SW 1271 (cell line): ENCODE data around the gene CD22.

ENCODE experiments used
- DNase-seq, 2 experiments: peaks; one replicate each; lab custom pipeline; 2025; lab: John Stamatoyannopoulos, UW

The CD22 gene

DNA sequence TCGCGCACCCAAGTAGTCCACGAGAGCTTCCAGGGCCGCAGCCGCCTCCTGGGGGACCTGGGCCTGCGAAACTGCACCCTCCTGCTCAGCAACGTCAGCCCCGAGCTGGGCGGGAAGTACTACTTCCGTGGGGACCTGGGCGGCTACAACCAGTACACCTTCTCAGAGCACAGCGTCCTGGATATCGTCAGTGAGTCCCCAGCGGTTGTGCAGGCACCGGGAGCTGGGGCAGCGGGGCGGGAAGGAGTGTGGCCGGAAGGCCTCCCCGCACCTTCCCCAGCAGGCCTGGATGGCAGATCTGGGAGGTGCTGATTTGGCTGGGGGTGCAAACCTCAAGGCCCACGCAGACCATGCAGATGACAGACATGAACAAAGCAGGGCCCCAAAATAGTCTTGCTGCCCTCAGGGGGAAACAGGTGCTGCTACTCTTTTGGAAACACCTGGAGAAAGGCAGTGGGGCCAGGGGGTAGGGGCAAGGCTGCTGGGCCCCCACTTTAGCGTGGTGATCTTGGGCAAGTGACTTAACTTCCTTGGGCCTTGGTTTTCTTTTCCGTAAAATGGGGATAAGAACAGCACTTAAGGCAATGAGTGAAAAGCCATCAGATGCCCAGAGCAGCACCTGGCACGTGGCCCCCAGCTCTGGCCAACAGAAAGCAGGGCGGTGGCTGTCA lies 33.1 kb upstream of the CD22 start:
- no peak for DNase-seq

DNA sequence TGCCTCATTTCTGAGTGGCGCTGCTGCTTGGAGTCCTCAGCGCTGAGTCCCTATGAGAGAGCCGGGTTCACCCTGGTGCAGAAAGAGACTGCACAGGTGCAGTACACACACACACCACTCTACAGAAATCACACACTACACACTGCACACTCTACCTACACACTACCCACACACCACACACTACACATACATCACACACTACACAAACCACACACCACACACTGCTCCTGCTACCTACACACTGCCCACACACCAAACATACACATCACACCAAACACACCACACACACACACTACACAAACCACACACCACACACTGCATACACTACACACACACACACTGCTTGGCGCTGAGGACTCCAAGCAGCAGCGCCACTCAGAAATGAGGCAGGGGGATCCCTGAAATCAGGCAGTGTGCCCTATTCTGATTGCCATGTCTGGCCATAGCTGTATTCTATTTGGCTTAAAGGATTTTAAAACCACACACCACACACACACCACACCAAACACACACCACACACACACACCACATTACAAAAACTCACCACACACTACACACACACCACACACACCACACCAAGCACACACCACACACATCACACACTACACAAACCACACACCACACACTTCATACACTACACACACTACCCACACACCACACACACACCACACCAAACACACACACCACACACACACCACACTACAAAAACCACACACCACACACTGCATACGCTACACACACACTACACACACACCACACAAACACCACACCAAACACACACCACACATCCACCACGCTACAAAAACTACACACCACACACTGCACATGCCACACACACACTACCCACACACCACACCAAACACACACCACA lies 32.1 kb upstream of the CD22 start:
- DNase-seq = no peak

DNA sequence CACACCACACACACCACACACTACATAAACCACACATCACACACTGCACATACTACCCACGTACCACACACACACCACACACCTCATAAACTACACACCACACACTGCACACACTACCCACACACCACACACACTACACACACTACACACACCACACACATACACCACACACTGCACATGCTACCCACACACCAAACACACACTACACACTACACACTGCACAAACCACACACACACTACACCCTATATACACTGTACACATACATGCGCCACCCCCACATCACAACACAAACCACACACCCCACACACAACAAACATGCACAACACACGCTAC lies 31.5 kb upstream of the CD22 start:
- no peak for DNase-seq

DNA sequence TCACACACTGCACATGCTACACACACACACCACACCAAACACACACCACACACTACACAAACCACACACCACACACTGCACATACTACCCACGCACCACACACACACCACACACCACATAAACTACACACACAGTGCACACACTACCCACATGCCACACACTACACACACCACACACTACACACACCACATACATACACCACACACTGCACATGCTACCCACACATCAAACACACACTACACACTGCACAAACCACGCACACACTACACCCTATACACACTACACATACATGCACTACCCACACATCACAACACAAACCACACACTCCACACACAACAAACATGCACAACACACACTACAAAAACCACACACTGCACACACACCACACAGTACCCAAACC lies 31.1 kb upstream of the CD22 start:
- no peak for DNase-seq

DNA sequence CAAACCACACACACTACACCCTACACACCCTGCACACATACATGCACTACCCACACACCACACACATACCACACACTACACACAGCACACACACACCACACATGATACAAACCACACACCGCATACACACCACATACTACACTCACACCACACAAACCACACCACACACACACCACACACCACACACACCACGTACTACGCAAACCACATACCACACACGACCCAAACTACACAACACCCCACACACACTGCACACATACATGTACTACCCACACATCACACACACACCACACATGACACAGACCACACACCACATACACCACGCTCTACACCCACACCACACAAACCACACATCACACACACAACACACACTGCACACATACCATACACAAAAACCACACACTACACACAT lies 30.4 kb upstream of the CD22 start:
- DNase-seq = no peak

DNA sequence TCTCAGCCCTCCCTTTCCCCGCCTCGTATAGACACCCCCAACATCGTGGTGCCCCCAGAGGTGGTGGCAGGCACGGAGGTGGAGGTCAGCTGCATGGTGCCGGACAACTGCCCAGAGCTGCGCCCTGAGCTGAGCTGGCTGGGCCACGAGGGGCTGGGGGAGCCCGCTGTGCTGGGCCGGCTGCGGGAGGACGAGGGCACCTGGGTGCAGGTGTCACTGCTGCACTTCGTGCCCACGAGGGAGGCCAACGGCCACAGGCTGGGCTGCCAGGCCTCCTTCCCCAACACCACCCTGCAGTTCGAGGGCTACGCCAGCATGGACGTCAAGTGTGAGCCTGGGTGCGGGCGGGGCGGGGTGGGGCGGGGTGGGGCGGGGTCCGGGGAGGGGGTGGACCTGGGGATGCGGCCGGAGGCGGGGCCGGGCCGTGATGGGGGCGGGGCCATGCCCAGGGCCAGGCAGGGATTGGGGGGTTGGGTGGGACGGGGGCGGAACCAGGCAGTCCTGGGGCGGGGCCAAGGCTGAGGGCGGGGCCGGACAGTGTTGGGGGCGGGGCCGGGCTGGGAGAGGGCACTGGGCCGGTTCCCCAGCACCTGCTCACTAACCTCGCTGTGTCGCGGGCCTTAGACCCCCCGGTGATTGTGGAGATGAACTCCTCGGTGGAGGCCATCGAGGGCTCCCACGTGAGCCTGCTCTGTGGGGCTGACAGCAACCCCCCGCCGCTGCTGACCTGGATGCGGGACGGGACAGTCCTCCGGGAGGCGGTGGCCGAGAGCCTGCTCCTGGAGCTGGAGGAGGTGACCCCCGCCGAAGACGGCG lies 29.3 kb upstream of the CD22 start:
- DNase-seq = no peak

DNA sequence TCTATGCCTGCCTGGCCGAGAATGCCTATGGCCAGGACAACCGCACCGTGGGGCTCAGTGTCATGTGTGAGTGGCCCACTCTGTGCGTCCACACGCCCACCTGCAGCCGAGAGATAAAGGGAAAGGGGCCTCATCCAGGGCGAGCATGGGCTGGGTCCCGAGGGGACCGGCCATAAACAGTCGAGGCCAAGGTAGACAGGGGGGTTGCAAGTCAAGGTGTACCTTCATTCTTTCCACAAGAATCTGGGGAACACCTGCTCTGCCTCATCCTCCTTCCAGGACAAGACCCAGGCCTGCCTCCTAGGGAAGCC lies 28.7 kb upstream of the CD22 start:
- DNase-seq = no peak

DNA sequence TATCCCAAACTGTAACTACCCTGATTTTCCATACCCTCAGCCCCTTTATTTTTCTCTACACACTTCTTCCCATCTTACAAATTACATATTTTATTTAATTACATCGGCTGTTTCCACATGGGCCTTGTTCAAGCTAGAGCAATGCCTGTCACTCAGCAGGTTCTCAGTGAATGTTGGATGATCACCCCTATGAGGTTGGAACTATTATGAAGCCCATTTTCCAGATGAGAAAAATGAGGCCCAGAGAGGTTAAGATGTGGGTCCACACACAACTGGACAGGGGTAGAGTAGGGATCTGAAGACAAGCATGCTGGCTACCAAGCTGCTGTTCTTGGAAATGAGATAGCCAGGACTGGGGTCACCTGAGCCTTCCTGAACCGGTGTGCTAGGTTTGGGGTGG lies 27.0 kb upstream of the CD22 start:
- DNase-seq = no peak

DNA sequence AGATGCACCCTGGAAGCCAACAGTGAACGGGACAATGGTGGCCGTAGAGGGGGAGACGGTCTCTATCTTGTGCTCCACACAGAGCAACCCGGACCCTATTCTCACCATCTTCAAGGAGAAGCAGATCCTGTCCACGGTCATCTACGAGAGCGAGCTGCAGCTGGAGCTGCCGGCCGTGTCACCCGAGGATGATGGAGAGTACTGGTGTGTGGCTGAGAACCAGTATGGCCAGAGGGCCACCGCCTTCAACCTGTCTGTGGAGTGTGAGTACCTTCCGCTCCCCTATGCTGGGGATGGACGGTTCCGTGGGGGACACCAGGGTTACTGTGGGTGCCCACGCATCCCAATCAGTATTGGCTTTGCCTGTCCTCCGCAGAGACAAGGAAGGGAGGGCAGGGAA lies 26.5 kb upstream of the CD22 start:
- DNase-seq = no peak

DNA sequence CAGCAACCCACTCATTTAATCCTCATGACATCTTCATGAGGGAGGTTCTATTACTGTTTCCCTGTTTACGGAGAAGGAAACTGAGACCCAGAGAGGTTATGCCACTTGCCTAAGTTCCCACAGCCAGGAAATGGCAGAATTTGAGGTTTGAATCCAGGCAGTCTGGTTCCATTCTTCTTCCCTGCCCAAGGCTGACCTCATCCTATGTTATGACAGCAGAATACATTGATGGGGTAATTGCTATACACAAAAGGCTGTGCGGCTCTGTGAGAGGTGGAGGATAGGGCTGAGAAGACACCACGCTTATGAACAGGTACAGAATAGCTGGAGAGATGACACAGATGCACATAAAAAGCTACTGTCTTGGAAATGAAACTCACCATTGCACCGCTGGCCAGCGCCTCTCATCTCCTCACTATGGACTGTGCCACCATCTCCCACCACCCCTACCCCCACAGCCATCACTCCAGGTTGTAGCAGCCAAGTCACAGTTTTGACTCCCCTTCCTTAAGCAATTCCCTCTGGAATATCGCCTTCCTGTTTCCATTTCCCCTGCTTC lies 25.6 kb upstream of the CD22 start:
- no peak for DNase-seq

DNA sequence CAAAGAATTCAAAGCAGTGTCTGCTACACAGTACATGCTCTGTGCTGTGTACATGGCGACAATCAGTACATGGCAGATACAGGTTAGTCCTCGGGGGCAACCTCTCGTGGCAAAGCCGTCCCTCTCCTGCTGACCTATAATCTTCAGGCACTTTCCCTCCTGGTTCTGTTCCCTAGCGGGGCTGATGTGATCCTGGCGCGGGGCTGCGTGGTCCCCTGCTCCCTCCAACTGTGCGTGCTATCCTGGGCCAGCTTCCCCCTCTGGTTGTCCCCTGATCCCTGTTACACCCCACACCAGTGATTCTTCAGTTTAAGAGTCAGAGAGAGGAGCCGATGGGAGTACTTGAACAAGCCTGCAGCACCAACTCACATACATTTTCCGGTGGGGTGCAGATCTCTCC lies 25.0 kb upstream of the CD22 start:
- no peak for DNase-seq

DNA sequence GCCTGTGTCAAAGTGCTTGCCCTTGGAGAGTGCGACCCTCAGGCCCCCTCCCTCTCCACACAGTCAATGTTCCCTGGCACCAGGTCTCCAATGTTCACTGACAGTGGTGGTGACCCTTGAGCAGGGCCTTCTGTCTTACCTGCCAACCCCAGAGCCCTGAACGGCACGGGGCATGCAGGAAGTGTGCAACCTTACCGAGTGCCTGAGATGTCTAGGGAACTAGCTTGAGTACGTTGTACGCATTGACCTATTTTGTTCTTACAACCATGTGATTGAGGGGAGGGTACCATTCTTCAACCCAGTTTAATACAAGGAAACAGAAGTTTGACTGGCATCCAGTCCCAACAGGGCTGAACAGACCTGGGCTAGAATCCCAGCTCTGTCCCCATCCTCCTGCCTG lies 23.8 kb upstream of the CD22 start:
- DNase-seq = no peak

DNA sequence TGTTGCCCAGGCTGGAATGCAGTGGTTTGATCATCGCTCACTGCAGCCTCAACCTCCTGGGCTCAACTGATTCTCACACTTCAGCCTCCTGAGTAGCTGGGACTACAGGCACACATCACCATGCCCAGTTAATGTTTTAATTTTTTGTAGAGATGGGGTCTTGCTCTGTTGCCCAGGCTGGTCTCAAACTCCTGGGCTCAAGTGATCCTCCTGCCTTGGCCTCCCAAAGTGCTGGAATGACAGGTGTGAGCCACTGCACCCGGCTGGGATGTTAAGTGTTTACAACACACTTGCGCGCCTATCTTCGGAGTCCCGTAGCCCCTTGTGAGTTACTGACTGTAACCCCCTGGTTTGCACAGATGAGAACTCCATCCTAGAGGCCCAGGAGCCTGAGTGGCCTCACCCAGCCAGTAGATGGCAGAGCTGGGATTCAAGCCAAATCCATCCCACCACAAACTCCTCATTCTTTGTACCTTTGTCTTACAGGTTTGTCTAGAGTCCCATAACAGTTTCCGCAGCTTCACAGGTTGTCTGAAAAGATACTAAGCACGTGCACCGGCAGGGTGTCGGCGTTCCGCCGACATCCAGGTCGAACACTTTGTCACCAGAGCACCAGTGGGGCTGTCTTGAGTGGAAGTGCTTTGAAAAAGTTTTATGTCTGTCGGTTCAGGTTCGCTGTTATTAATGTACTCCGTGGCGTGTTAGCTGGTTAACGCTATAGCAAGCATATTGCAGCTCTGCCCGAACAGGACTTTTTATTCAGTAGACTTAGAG lies 22.3 kb upstream of the CD22 start:
- no peak for DNase-seq

DNA sequence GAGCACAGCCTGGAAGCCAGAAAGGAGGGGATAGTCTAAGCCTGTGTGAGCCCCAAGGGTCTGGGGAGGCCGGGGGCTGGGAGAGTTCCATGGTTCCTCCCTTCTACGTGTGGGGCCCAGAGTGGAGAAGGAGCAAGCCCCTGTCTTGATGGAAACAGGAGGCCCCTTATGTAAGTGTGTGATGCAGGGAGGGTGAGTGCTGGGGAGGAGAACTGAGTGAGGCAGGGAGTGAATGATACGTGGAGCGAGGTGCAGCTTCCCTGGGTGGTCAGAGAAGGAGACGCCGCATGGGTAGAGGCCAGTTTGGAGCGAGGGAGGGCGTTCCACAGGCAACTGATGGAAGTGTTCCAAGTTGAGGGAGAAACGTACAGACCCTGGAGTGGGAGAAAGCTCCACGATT lies 21.1 kb upstream of the CD22 start:
- DNase-seq = no peak

DNA sequence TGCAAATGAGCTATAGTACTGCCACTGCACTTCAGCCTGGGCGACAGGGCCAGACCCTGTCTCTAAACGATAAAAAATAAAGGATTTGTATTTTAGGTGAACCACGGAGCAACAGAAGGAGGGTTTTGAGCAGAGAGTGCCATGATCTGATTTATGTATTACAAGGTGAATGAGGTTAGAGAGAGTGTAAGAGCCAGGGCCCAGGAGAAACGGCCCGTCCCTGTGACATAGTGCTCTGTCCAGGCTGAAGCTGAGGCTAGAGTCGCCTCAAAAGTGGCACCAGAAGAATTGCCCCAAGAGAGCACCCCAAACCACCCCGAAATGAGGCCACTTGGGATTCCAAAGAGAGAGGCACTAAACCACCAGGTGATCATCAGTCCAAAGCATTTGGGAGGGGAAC lies 20.1 kb upstream of the CD22 start:
- no peak for DNase-seq

DNA sequence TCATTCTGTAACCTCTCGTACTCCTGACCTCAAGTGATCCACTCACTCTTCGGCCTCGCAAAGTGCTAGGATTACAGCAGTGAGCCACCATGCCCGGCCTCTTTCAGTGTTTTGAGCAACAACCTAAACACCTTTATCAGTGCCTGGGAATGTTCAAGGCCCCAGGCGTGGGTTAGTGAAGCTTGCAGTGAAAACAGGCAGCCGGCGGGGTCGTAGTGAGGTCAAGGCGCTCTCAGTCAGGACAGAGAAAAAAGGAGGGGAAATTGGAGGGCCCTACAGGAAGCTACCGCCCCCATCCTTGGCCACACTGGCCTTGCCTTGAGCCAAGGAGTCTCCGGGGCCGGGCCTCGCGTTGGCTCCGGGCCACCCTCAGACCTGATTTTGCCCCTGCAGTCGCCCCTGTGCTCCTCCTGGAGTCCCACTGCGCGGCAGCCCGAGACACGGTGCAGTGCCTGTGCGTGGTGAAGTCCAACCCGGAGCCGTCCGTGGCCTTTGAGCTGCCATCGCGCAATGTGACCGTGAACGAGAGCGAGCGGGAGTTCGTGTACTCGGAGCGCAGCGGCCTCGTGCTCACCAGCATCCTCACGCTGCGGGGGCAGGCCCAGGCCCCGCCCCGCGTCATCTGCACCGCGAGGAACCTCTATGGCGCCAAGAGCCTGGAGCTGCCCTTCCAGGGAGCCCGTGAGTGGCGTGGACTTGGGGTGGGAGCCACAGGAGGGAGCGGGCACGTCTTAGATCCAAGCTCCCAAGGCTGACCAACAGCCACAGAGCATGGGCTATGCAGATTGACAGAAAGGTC lies 19.3 kb upstream of the CD22 start:
- DNase-seq = no peak

DNA sequence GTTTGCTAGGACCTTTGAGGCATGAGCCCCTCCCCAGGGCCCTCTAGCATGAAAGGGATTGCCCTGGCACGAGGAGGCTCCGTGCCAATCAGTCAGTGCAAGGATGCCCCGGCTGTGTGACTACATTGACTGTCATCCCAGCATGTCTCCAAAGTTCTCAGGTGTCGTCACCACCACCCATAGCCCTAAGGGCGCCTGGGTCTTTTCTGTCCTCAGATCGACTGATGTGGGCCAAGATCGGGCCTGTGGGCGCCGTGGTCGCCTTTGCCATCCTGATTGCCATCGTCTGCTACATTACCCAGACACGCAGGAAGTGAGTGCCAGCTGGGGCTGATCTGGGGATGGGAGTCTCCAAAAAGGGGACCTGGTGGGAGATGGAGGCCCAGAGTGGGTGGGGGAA lies 18.7 kb upstream of the CD22 start:
- DNase-seq = no peak

DNA sequence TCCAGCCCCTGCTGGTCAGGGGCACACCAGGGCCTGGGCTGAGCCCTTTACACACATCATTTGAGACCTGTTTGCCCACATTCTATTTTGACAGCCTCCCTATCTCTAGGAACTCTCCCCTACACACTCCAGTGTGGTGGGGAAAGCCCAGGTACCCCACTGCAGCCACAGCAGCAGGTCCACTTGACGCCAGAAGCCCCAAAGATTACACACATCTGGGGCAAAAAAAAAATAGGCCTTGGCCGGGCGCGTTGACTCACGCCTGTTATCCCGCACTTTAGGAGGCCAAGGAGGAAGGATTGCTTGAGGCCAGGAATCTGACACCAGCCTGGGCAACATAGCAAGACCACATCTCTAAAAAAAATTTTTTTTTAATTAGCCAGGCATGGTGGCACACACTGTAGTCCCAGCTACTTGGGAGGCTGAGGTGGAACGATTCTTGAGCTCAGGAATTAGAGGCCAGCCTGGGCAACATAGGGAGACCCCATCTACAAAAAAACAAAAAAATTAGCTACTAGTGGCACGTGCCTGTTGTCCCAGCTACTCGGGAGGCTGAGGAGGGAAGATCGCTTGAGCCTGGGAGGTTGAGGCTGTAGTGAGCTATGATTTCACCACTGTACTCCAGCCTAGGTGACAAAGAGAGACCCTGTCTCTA lies 18.0 kb upstream of the CD22 start:
- DNase-seq = no peak

DNA sequence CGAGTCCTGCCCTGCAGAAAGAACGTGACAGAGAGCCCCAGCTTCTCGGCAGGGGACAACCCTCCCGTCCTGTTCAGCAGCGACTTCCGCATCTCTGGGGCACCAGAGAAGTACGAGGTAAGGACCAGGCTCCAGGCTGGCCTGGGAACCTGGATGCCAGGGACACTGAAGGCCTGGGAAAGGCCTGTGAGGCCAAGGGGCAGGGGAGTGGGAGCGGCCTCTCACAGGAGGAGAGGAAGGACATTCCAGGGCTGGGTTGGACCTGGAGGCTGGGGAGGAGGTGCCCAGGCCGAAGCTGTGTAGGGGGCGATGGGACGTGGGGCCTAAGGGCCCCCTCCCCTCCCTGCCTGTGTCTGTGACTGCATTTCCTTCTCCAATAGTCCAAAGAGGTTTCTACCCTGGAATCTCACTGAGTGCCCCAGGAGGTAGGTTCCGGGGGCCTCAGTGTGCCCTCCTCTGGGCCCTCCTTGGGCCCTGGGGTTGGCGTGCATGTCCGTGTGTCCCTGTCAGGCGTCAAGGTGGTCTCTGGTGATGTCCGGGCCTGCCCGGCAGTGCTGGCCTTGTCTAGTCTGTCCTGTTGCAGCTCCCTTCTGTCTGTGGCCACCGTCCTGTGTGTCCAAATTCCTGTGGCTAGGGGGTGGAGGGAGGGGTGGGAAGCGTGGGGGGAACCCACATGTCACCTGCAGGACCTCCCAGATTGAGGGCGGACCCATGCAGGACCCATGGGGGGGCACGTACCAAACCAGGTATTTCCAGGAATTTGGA lies 16.9 kb upstream of the CD22 start:
- DNase-seq = no peak

DNA sequence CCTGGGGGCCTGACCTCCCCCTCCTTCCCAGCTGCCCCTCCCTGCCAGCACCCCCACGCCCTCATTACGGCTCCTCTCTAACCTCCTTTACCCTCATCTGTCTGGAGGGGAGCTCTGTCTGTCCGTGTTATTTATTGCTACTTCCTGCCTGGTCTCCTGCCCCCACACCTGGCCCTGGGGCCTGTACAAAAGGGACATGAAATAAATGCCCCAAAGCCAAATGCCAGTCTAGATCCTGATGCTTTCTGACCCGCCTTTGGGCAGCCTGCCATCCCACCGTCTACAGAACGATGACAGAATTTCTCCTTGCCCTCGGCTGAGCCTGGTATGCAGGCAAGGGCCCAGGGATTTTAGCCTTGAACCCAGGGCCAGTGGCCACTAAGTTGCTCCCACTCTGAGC lies 15.4 kb upstream of the CD22 start:
- DNase-seq = no peak
